CD4-positive, alpha-beta T cell treated with Interleukin-4 for 4 hours (primary cell): ENCODE measurements around the gene RARS1.

Source experiments
- DNase-seq: peaks from one replicate; pipeline ENCODE4 v3.0.0-alpha.2; 2020

The RARS1 gene

DNA sequence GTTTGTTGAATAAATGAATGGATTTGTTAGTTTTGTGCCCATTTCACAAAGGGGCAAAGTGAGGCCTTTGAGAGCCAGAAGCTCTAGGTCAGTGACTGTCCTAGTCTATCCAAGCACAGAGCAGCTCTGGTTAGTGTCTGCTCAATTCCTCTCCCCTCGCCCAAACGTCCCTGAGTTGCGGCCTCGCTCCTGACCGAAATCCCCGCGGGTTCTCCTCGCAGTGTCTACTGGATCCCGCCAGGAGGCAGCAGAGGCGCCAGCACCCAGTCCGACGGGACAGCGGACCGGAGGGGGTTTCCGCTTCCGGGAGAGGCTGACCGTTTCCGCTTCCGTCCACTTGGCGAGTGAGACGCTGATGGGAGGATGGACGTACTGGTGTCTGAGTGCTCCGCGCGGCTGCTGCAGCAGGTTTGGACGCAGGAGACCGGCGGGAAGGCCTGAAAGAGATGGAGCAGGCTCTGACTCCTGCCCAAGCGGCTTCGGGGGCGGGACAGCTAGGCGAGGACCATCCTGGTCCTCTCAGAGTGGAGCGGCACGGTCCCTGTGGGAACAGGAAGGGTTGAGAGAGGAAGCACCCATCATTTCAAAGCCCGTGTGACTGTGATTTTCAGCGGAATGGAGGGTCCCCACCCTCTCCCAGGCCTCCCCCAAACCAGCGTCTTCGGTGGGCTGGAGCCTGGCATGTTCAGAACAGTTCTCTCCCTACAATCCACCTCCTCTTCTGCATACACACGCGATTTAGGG lies at the start of gene RARS1:
RARS1 (plus strand) TSS at position 336 of the 744 bp plus-strand sequence; CDS start at position 364, 28 bp downstream.
- peak; percentile 87 for DNase-seq

DNA sequence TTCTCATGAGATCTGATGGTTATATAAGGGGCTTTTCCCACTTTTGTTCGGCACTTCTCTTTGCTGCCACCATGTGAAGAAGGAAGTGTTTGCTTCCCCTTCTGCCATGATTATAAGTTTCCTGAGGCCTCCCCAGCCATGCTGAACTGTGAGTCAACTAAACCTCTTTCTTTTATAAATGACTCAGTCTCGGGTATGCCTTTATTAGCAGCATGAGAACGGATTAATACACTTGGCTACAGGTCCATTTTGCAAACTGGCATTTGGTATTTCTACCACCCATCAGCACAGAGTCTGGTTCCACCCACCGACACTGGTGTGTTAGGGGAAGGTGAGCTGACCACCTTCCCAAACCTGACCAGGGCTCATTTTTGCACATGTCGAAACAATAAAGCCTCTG lies 47.9 kb upstream of the RARS1 start:
- no peak for DNase-seq

DNA sequence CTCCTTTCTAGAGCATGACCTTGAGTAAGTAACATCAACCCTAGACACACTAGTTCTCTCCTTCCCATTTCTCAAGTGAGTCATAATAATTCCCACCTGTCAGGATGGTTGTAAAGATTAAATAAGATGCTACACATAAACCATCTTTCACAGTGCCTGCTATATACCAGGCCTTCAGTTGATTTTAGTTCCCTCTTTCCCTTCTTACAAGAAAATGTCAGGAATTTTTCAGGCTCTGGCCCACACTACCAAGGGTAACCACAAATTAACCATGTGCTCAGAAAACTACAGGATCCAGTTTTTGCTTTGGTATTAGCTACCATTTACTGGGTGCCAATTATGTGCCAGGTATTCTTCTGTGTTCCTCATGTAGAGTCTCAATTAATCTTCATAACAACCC lies 42.7 kb upstream of the RARS1 start:
- no peak for DNase-seq

DNA sequence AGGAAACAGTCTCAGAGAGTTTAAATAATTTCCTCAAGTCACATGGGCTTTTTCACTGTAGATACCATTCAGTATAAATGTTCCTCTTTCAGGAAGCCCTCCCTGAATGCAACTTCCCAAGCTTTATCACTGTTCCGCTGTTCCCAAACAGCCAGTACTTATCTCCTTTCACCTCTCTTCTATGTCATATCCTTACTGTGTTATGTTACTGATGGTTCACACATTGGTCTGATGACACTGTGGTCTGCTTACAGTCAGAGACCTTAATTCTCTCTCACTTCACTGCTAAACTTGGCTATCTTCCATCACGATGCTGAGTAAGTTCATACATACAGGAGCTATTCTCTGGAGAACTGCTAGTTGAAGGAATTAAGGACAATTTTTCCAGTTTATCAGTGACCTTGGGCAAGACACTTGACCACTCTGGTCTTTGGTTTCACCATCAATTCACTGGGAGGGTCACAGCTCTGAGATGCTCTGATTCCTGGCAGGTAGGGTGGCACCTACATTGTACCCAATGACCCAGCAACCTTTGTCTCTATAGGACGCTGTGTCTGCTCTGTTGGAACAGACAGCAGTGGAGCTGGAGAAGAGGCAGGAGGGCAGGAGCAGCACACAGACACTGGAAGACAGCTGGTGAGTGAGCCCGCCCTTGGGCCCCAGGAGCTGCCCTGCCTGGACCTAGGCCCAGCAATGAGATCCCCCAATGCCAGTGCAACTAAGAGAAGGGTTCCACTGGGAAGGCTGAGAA lies 42.1 kb upstream of the RARS1 start:
- DNase-seq, result no peak

DNA sequence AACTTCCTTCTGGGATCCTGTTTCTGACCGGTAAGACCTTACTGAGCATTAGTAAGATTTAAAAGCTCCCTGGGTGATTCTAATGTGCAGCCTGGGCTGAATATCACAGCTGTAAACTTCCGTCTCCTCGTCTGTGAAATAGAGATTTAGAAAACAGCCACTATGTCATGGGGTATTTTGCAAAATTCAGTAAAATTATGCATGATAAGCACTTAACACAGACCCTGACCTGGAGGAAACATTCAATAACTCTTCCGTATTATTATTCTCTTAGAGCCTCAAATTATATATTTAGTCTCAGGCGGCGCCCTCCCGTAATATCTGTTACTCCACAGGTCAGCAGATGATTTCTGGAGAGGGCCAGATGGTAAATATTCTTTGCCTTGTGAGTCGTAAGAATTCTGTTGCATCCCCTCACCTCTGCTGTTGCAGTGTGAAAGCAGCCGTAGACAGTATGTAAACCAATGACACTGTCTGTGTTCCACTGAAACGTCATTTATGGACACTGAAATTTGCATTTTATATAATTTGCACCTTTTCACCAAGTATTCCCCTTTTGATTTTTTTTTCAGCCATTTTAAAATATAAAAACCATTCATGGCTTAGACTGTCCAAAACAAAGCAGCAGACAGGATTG lies 39.2 kb upstream of the RARS1 start:
- no peak for DNase-seq

DNA sequence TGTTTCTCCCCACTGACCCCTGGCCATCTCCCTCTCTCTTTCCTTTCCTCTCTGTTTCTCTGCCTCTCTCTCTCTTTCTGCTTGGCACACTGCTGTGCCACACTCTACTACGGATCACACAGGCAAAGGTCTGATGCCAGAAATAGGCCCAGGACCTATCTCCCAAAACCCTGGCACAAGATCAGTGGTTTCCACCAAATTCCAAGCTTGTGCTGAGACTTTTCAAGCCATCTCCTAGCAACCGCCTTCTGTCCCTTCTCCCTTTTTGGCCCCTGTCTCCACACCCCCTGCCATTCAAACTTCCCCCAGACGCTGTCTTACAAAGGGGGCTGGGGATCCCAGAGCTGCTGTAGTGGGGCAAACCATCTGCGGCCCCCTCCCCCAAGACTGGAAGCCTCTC lies 38.5 kb upstream of the RARS1 start:
- no peak for DNase-seq

DNA sequence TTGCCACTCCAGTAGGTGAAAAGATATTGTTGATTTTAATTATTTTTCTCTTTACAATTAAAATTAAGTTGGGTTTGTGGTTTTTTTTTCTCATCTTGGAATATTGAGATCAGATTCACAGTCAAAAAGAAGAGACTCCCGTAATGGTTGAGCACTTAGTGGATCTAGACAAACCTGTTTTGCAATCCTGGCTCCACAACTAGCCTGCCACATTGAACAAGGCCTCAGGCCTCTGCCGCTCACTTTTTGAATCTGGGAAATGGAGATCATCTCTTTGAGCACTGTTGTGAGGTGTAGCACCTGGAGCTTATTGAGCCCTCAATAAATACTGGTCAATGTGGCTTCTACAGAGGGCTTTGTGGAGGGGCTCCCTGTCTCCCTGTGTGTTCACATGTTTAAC lies 37.1 kb upstream of the RARS1 start:
- no peak for DNase-seq

DNA sequence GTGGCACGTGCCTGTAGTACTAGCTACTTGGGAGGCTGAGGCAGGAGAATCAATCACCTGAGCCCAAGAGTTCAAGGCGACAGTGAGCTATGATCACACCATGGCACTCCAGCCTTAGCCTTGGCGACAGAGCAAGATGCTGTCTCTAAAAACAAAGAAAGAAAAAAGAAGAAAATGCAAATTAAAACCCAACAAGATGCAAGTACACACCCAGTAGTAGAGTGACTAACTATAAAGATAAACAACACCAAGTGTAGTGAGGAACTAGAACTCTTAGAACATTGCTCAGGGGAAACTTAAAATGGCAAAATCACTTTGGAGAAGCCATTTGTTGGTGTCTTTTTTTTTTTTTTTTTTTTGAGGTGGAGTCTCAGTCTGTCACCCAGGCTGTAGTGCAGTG lies 34.7 kb upstream of the RARS1 start:
- DNase-seq, result no peak

DNA sequence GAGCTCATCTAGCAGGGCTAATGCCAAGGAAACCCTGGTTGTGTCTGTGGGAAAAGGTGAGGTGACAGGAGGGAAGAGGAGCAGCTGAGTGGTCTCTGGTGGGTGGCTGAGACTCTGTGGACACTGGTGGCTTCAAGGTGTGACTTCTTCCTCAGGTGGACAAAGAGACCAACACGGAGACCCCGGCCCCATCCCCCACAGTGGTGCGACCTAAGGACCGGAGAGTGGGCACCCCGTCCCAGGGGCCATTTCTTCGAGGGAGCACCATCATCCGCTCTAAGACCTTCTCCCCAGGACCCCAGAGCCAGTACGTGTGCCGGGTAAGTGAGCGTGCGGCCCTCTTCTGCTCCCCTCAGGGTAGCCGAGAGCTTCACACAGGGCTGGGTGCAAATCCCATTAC lies 31.1 kb upstream of the RARS1 start:
- DNase-seq, result no peak

DNA sequence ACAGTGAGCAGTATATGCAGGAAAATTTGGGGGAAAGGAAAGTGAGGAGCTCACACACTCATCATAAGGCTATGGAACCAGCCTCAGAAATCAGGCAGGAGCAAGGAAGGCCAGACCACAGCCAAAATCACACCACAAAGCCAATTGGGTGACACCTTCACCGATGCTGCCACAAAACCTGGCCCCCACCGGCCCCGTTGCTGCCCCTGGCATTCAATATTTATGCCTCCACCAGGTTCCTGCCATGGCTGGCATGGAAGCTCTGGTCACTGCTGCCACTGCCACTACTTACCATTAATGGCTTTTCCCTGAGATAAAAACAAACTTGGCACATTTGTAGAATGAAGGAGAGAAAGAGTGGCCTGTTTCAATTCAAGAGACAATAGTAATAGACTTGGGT lies 28.7 kb upstream of the RARS1 start:
- no peak for DNase-seq

DNA sequence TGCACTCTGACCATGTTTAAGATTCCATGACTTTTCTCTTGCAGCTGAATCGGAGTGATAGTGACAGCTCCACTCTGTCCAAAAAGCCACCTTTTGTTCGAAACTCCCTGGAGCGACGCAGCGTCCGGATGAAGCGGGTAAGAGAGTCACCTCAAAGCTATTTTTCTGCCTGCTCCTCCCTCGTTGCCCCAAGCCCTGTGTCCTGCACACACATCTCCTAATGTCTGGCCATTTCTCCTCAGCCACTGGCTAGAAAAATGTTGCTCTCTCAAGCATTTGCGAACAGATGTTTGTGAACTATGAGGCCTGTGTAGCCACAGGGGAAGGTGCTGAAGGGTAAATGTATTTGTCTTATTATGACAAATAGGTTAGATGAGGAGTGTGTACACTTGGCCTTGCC lies 25.7 kb upstream of the RARS1 start:
- DNase-seq, result no peak

DNA sequence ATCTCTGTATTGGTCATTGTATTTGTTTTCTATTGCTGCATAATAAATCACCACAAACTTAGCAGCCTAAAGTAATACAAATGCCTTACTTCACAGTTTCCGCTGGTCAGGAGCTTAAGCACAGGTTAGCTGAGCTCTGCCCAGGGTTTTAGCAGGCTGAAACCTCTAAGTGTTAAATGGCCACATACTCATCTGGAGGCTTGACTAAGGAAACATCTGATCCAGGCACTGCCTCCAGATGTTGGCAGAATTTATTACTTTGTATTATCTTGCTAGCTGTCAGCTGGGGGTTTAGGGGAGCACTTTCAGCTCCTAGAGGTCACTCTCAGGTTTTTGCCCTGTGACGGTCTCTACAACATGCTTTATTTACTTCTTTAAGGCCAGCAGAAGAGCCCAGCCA lies 23.2 kb upstream of the RARS1 start:
- no peak for DNase-seq

DNA sequence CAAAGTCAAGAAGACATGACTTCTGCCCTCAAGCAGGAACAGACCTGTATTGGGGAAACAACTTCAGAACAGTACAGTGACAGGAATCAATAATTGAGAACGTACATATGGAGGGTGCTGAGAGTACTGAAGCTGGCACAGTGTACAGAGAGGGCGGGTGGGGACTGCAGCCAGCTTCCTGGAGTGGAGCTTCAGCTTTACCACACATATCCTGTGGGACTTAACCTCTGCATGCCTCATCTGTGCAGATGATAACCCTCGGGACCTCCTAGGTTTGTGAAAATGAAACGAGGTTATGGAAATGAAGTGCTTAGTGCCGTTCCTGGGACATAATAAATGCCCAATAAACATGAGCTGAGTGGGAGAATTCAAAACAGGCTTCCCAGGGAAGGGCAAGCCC lies 22.1 kb upstream of the RARS1 start:
- no peak for DNase-seq

DNA sequence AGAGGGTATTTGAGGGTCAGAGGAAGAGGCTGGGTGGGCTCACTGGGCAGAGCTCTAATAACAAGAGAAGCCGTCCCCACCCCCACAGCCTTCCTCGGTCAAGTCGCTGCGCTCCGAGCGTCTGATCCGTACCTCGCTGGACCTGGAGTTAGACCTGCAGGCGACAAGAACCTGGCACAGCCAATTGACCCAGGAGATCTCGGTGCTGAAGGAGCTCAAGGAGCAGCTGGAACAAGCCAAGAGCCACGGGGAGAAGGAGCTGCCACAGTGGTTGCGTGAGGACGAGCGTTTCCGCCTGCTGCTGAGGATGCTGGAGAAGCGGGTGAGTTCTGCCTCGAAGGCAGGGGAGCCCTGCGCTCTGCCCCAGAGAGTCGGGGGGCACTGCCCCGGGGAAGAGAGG lies 21.6 kb upstream of the RARS1 start:
- DNase-seq, result no peak

DNA sequence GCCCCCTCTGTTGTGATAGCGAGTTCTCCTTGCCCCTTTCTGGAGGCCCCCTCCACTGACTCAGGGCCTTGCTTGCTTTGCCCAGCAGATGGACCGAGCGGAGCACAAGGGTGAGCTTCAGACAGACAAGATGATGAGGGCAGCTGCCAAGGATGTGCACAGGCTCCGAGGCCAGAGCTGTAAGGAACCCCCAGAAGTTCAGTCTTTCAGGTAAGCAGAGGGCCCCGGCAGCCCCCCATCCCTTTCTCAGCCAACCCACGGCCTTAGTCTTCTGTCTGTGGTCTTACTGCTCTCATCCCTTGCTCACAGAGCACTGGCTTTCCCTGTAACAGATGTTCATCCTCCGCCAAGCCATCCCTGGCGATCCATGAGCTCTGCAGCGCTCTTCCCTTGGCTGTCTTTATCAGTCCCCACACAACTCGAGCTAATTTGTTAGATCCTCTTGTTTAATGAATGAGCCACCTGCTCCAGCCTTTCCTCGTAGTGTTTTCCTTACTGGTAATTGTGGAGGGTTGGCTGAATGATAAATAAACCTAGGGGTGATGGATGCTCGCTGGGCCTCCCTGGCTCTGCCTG lies 18.4 kb upstream of the RARS1 start:
- DNase-seq, result no peak

DNA sequence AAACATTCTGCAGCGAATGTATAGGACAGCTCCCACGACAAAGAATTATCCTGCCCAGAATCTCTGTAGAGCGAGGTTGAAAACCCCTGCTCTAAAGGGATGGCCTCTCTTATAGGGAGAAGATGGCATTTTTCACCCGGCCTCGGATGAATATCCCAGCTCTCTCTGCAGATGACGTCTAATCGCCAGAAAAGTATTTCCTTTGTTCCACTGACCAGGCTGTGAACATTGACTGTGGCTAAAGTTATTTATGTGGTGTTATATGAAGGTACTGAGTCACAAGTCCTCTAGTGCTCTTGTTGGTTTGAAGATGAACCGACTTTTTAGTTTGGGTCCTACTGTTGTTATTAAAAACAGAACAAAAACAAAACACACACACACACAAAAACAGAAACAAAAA lies 17.4 kb upstream of the RARS1 start:
- no peak for DNase-seq

DNA sequence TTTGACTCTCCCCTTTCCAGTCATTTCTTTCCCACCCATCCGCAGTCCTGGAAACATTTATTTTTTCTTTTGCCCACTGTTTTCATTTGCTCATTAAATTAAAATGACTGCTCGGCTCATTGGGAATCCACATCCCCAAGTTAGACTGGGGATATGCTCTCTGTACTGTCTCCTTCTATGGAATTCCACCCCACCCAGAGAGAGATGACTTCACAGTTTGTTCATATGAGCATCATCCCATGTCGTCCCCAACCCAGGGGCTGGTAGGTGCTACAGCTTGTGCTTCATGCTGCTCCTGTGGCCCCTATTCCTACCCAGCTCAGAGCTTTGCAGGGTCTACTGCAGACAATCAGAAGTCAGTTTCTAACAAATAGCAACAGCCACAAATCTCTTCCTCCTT lies 16.5 kb upstream of the RARS1 start:
- DNase-seq, result no peak

DNA sequence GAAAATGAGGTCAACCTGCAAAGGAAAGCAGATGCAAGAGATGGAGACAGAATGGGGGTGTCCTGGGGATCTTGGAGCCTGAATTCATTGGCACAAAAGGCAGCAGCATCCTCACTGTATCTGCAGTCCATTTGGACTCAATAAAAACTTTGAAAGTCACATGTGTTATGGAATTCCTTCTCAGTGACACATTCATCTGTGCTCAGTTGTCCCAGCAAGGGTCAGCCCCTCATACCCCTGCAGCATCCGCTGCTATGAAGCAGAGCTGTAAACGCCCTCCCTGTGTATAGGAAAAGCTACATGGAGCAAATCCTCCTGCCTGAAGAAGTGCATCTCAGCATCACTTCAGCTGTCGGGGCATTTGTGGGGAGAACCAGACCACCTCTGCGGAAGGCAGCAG lies 14.5 kb upstream of the RARS1 start:
- DNase-seq, result no peak

DNA sequence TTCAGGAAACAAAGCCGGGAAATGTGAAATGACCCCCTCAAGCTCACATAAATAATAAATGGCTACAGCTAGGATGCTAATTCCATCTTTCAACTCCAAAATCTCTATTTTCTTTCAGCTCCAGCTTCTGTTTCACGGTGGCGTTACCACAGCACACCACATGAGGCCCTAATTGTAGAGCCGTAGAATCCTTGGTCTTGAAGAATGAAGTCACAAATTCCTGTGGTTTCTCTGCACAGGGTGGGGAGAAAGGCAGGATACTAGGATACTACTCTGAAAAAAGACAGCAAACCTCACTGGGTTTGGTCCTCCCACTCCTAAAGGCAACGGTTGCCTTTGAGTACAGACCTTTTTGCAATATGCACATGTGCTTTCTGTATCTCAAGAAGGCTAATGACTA lies 13.9 kb upstream of the RARS1 start:
- no peak for DNase-seq

DNA sequence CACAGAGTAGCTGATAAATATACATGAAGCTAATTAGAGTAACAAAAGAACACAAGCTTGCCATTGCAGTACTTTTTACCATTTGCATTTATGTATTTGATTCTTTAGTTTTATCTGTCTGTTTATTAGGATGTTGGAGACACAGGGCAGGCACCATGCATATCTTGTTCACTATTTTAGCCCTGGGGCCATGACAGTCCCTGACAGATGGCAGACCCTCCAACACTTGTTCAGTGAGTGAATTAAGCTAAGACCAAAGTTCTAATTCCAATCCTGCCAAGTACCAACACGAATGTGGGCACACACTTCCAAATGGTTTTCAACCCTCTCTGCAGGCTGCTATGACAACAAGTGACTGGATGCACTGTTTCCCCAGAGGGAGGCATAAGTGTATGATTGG lies 12.0 kb upstream of the RARS1 start:
- no peak for DNase-seq

DNA sequence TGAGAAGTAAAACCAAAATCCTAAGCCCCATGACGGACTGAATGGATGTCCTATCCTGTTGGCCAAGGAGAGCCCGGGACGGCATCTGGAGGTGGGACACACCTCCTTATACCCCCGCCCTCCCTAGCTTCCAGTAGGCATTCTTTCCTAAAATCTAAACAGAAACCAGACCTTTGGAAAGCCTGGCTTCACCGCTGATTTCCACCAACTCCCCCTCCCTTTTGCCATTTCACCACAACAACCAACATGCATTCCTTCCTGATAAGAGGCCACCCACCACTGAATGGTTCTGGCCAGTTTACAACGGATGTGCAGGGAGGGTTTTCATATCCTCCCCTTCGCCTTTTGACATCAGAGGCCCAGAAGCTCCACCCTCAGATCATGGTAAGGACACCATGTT lies 9.2 kb upstream of the RARS1 start:
- no peak for DNase-seq

DNA sequence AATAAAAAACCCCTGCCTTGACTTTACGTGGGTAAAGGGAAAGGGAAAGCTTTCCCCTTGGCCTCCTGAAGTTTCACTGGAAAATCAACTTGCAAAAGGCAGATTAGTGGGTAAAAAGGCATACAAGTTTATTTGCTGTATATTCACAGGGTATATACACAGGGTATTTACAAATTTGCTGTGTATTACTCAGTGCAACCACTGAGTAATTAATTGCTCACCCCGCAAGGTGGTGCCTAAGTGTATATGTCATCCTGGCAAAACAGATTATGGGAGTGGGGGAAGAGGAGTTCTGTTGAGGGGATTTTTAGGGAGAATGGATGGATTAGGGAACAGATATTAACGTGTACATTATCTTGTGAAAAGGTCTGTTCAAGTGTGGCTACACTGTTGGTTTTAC lies 7.1 kb upstream of the RARS1 start:
- no peak for DNase-seq

DNA sequence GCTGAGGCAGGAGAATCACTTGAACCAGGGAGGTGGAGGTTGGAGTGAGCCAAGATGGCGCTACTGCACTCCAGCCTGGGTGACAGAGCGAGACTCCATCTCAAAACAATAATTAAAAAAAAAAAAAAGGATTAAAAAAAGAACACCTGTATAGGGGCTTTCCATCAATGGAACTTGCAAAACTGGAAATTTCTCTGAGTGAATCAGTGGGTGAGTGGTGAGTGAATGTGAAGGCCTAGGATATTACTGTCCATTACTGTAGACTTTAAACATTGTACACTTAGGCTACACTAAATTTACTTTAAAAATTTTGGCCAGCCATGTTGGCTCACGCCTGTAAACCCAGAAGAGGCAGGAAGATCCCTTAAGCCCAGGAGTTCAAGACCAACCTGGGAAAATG lies 5.7 kb upstream of the RARS1 start:
- DNase-seq, result no peak

DNA sequence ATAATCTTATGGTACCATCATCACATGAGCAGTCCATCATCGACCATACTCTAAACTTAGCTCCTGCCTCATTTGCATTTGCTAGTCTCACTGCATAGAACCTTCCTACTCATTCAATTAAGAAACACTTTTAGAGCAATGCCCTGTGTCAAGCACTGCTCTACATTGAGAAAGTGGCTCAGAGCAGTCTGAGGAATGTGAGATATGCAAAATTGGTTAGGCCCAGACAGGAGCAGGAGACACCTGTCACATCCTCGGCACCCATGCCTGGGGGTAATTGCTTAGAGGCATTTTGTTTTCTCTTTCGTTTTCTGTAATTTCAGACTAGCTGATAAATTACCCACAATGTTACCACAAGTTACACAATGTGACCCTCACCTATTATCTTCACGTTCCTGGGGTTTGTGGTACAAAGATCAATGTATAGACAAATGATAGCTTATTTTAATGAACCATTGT lies 4.9 kb upstream of the RARS1 start:
- no peak for DNase-seq
